IMR-90 (cell line): ENCODE data around the gene VPS13C. TPM values are rescaled to one million over a fixed set of nuclear protein-coding genes. Genes with fewer than 3 reads are reported as not detected.

ENCODE experiments used
- ATAC-seq: fragments of 200-7000 bp; cut with Tn5 transposase; 2 replicates; pipeline ENCODE4 v1.9.1; 2020; ENCODE audit warnings: low read depth, mild to moderate bottlenecking, moderate library complexity
- BruUV-seq: library from RNA; stranded (reverse); fragments of 400-500 nt; replicated peaks from 2 replicates; lab custom pipeline; 2021; lab: Mats Ljungman, UMichigan
- CTCF ChIA-PET: fragments of 300-600 bp; formaldehyde crosslinking; extraction: SDS; loops from one replicate; lab custom pipeline; 2021; ENCODE audit warnings: antibody characterized with exemption; lab: Yijun Ruan, JAX
- POLR2A ChIA-PET: fragments of 300-600 bp; sonication (Branson Sonifier 250); formaldehyde crosslinking; loops from one replicate; lab custom pipeline; 2022; ENCODE audit warnings: antibody characterized with exemption; ENCODE audit not compliant: unreplicated experiment; lab: Charles Lee
- DNase-seq: peaks from one replicate; pipeline ENCODE4 v3.0.0; 2013
- H2AFZ ChIP-seq: replicated peaks from 2 replicates; pipeline ENCODE3; 2013; ENCODE audit warnings: low read length, mild to moderate bottlenecking; ENCODE audit not compliant: poor library complexity
- H2AK5ac ChIP-seq: 2 replicates; pipeline ENCODE4 v1.6.1; 2013; ENCODE audit warnings: low read depth, low read length, inconsistent platforms
- H2AK9ac ChIP-seq: replicated peaks from 2 replicates; pipeline ENCODE3; 2013; ENCODE audit warnings: mild to moderate bottlenecking, low read depth, low read length, moderate library complexity; ENCODE audit not compliant: poor library complexity
- H2BK120ac ChIP-seq: 2 replicates; pipeline ENCODE4 v1.6.1; 2013; ENCODE audit warnings: low read depth, low read length, inconsistent platforms
- H2BK15ac ChIP-seq: 3 replicates; pipeline ENCODE4 v1.6.1; 2013; ENCODE audit warnings: low read depth, low read length, inconsistent platforms
- H2BK20ac ChIP-seq: 2 replicates; pipeline ENCODE4 v1.6.1; 2013; ENCODE audit warnings: low read depth, mild to moderate bottlenecking, inconsistent platforms, low read length, moderate library complexity
- H2BK5ac ChIP-seq: 2 replicates; pipeline ENCODE4 v1.6.1; 2013; ENCODE audit warnings: mild to moderate bottlenecking, low read depth, low read length, inconsistent platforms; ENCODE audit not compliant: poor library complexity, severe bottlenecking
- H3K14ac ChIP-seq: replicated peaks from 2 replicates; pipeline ENCODE4 v1.6.1; 2013; ENCODE audit warnings: low read depth, low read length, inconsistent platforms
- H3K18ac ChIP-seq: 2 replicates; pipeline ENCODE4 v1.6.1; 2013; ENCODE audit warnings: low read depth, low read length, control low read depth
- H3K23ac ChIP-seq: 2 replicates; pipeline ENCODE4 v1.6.1; 2013; ENCODE audit warnings: low read depth, low read length, inconsistent platforms
- H3K27ac ChIP-seq: 2 replicates; pipeline ENCODE4 v1.5.1; 2013; ENCODE audit warnings: mild to moderate bottlenecking, control low read depth, low read length; ENCODE audit not compliant: insufficient read depth
- H3K27me3 ChIP-seq: 2 replicates; pipeline ENCODE4 v1.6.1; 2013; ENCODE audit warnings: low read length; ENCODE audit not compliant: control insufficient read depth, insufficient read depth
- H3K36me3 ChIP-seq: 2 replicates; pipeline ENCODE4 v1.6.1; 2013; ENCODE audit warnings: low read length, mixed read lengths; ENCODE audit not compliant: control insufficient read depth, insufficient read depth
- H3K4ac ChIP-seq: 2 replicates; pipeline ENCODE4 v1.6.1; 2013; ENCODE audit warnings: low read depth, low read length, inconsistent platforms
- H3K4me1 ChIP-seq: 2 replicates; pipeline ENCODE4 v1.6.1; 2013; ENCODE audit warnings: low read length, mixed read lengths; ENCODE audit not compliant: control insufficient read depth, insufficient read depth
- H3K4me2 ChIP-seq: 2 replicates; pipeline ENCODE4 v1.6.1; 2013; ENCODE audit warnings: low read depth, mild to moderate bottlenecking, control low read depth, low read length, moderate library complexity
- H3K4me3 ChIP-seq: 2 replicates; pipeline ENCODE4 v1.5.1; 2013; ENCODE audit warnings: low read depth, mild to moderate bottlenecking, control low read depth, low read length, moderate library complexity; ENCODE audit not compliant: insufficient read depth
- H3K56ac ChIP-seq: 2 replicates; pipeline ENCODE4 v1.6.1; 2013; ENCODE audit warnings: low read length, inconsistent platforms; ENCODE audit not compliant: insufficient read depth; ENCODE audit errors: extremely low read depth
- H3K79me1 ChIP-seq, 2 experiments: 2 replicates each; pipeline ENCODE4 v1.6.1; 2013; ENCODE audit warnings: low read length in 2 of 2, inconsistent platforms in 1 of 2, low read depth in 1 of 2
- H3K9ac ChIP-seq: 2 replicates; pipeline ENCODE4 v1.6.1; 2013; ENCODE audit warnings: low read depth, low read length, control low read depth
- H3K9me1 ChIP-seq: 2 replicates; pipeline ENCODE4 v1.6.1; 2013; ENCODE audit warnings: low read length, inconsistent platforms; ENCODE audit not compliant: insufficient read depth
- H3K9me3 ChIP-seq: 2 replicates; pipeline ENCODE4 v1.6.1; 2013; ENCODE audit warnings: low read length; ENCODE audit not compliant: control insufficient read depth, insufficient read depth
- H4K20me1 ChIP-seq: 2 replicates; pipeline ENCODE4 v1.6.1; 2013; ENCODE audit warnings: low read length, inconsistent platforms; ENCODE audit not compliant: insufficient read depth
- H4K5ac ChIP-seq: 2 replicates; pipeline ENCODE4 v1.6.1; 2013; ENCODE audit warnings: mild to moderate bottlenecking, low read depth, low read length, control low read depth
- H4K8ac ChIP-seq, 2 experiments: 2 replicates each; pipeline ENCODE4 v1.6.1; 2013; ENCODE audit warnings: low read depth in 2 of 2, low read length in 2 of 2, control low read depth in 1 of 2, inconsistent platforms in 1 of 2
- H4K91ac ChIP-seq: 2 replicates; pipeline ENCODE4 v1.6.1; 2013; ENCODE audit warnings: low read depth, low read length, inconsistent platforms; ENCODE audit not compliant: insufficient read depth
- BHLHE40 ChIP-seq: fragments of 150-350 bp; IDR thresholded peaks from 2 replicates; pipeline ENCODE4 v1.6.1; 2016; ENCODE audit warnings: mild to moderate bottlenecking, low read depth, low read length
- CEBPB ChIP-seq: IDR thresholded peaks from 2 replicates; pipeline ENCODE4 v1.6.1; 2012; ENCODE audit warnings: low read depth, low read length, improper control_type of control experiment
- CHD1 ChIP-seq: IDR thresholded peaks from 2 replicates; pipeline ENCODE4 v1.6.1; 2012; ENCODE audit warnings: low read depth, low read length, improper control_type of control experiment
- CTCF ChIP-seq: conservative IDR thresholded peaks from 2 replicates; pipeline ENCODE4 v1.5.1; 2012; ENCODE audit warnings: mild to moderate bottlenecking, low read depth, low read length, improper control_type of control experiment
- ELK1 ChIP-seq: fragments of 150-350 bp; IDR thresholded peaks from 2 replicates; pipeline ENCODE4 v1.6.1; 2016; ENCODE audit warnings: low read depth, mild to moderate bottlenecking, low read length, moderate library complexity, borderline replicate concordance
- FOS ChIP-seq: fragments of 150-350 bp; IDR thresholded peaks from 2 replicates; pipeline ENCODE4 v1.6.1; 2016; ENCODE audit warnings: low read depth, low read length
- MAFK ChIP-seq: IDR thresholded peaks from 2 replicates; pipeline ENCODE4 v1.6.1; 2012; ENCODE audit warnings: low read depth, low read length, improper control_type of control experiment
- MAZ ChIP-seq: IDR thresholded peaks from 2 replicates; pipeline ENCODE4 v1.6.1; 2012; ENCODE audit warnings: low read depth, mild to moderate bottlenecking, low read length, improper control_type of control experiment, moderate library complexity, borderline replicate concordance
- MXI1 ChIP-seq: IDR thresholded peaks from 2 replicates; pipeline ENCODE4 v1.6.1; 2012; ENCODE audit warnings: low read depth, mild to moderate bottlenecking, low read length, moderate library complexity, borderline replicate concordance
- NFE2L2 ChIP-seq: fragments of 150-350 bp; IDR thresholded peaks from 2 replicates; pipeline ENCODE4 v1.6.1; 2016; ENCODE audit warnings: low read depth, mild to moderate bottlenecking, low read length
- POLR2A ChIP-seq: IDR thresholded peaks from 2 replicates; pipeline ENCODE4 v1.6.1; 2012; ENCODE audit warnings: mild to moderate bottlenecking, low read depth, low read length
- RAD21 ChIP-seq: IDR thresholded peaks from 2 replicates; pipeline ENCODE4 v1.6.1; 2012; ENCODE audit warnings: low read length, improper control_type of control experiment
- RCOR1 ChIP-seq: IDR thresholded peaks from 2 replicates; pipeline ENCODE4 v1.6.1; 2012; ENCODE audit warnings: mild to moderate bottlenecking, low read length, improper control_type of control experiment; ENCODE audit not compliant: insufficient replicate concordance
- RFX5 ChIP-seq: IDR thresholded peaks from 2 replicates; pipeline ENCODE4 v1.8.0; 2012; ENCODE audit warnings: low read depth, mild to moderate bottlenecking, low read length, moderate library complexity
- SMC3 ChIP-seq: fragments of 150-350 bp; IDR thresholded peaks from 2 replicates; pipeline ENCODE4 v1.6.1; 2016; ENCODE audit warnings: low read depth, mild to moderate bottlenecking, antibody characterized with exemption, low read length, moderate library complexity
- USF2 ChIP-seq: fragments of 150-350 bp; IDR thresholded peaks from 2 replicates; pipeline ENCODE4 v1.6.1; 2017; ENCODE audit warnings: mild to moderate bottlenecking, antibody characterized with exemption, low read length, low read depth
- WGBS, 2 experiments: methylation state at CpG; one replicate each; pipeline versions ENCODE4 v1.1.5 to v1.1.7; 2013; ENCODE audit warnings: missing lambda C conversion rate in 2 of 2; ENCODE audit not compliant: insufficient read length in 1 of 2; ENCODE audit errors: extremely low coverage in 2 of 2; 5-methylcytosine and 5-hydroxymethylcytosine counted together
- dilution Hi-C: fragments of 300-500 bp; cut with HindIII; formaldehyde crosslinking; loops from one replicate; pipeline ENCODE4 v1.14.3; 2018; ENCODE audit warnings: low sequenced_read_pairs; ENCODE audit not compliant: unreplicated experiment
- in situ Hi-C: fragments of 300-500 bp; cut with MboI; formaldehyde crosslinking; loops from 3 replicates; pipeline ENCODE4 v1.14.3; 2019; ENCODE audit warnings: low sequenced_read_pairs, inconsistent platforms, mixed read lengths
- intact Hi-C: fragments of 100-400 bp; cut with micrococcal nuclease; formaldehyde crosslinking; loops from 2 replicates; pipeline ENCODE4 v1.10.0; 2022
- polyA plus RNA-seq, 3 experiments: library from polyadenylated mRNA; depleted of rRNA; stranded (reverse); fragments of >200 nt; gene quantifications; 2 replicates each; pipeline ENCODE4 v1.2.3, GENCODE V29; 2012; ENCODE audit warnings: low replicate concordance in 1 of 3
- total RNA-seq: library from RNA; depleted of rRNA; stranded (reverse); fragments of >200 nt; gene quantifications from 2 replicates; pipeline ENCODE4 v1.2.3, GENCODE V29; 2012

VPS13C gene
- total and polyA plus RNA-seq, 2 of the 4 experiments (the other 2 are of a cell fraction): 8.1 to 32.8 TPM

- Histone ChIP-seq H2BK15ac (no peak overlapping the region), H3K18ac (no peak overlapping the region), H3K4me3 (no peak overlapping the region), H4K8ac (no peak overlapping the region), H3K79me1 (no peaks in the 10 kb centered on the region), H3K9ac (no peak overlapping the region), H2BK5ac (no peak overlapping the region), H3K4ac (no peak overlapping the region), H2AK9ac (no peak overlapping the region), H2BK120ac (no peak overlapping the region), H3K27ac (no peak overlapping the region), H3K4me2 (no peak overlapping the region), H3K23ac (no peak overlapping the region), H3K14ac (no peak overlapping the region), H3K27me3 (peaks cover 2% of the 10 kb centered on the region; the same call in 1 of the 2 replicates), H3K36me3 (no peaks in the 10 kb centered on the region), H4K20me1 (no peaks in the 10 kb centered on the region), H3K4me1 (no peaks in the 10 kb centered on the region), H3K9me3 (no peaks in the 10 kb centered on the region), H4K91ac (no peak overlapping the region), H3K56ac (no peak overlapping the region), H2AFZ (no peak overlapping the region), H3K9me1 (no peaks in the 10 kb centered on the region), H4K5ac (no peak overlapping the region), H2AK5ac (no peak overlapping the region), H2BK20ac (no peak overlapping the region)
- intact Hi-C loops: no loop called here
- dilution Hi-C loops: no loop called here
- no peak for DNase-seq
- in situ Hi-C loops: no loop called here
- ChIA-PET CTCF (no interaction called here), POLR2A (no interaction called here)
- ATAC-seq: no peak
- no TSS peak for BruUV-seq
- 67% methylated on average over 3 of the region's 7 CpGs; no CpG with 5 or more reads in 1 of the 2 experiments for WGBS, 2 experiments
- TF ChIP-seq USF2: no peak
- no peak for TF ChIP-seq BHLHE40
- TF ChIP-seq ELK1: no peak
- no peak for TF ChIP-seq RCOR1
- TF ChIP-seq CHD1: no peak
- TF ChIP-seq MXI1: no peak
- no peak for TF ChIP-seq CEBPB
- no peak for TF ChIP-seq RAD21
- TF ChIP-seq NFE2L2: no peak
- TF ChIP-seq RFX5: no peak
- no peak for TF ChIP-seq SMC3
- TF ChIP-seq MAZ: no peak
- no peak for TF ChIP-seq FOS
- TF ChIP-seq MAFK: no peak
- TF ChIP-seq POLR2A: no peak
- TF ChIP-seq CTCF: no peak
These were observed 251.0 kb downstream of the VPS13C start for GRCh38 chr15:61809216-61809615.
